Psoas muscle (tissue), 8 donors: ENCODE measurements around the gene NT5M. TPM values are rescaled to one million over a fixed set of nuclear protein-coding genes. Genes with fewer than 3 reads are reported as not detected.

ENCODE experiments used
- ATAC-seq, 4 donors: fragments of 200-7000 bp; cut with Tn5 transposase; one replicate each; pipeline ENCODE4 v1.9.1; 2020; ENCODE audit warnings: moderate library complexity in 3 of 4, mild to moderate bottlenecking in 2 of 4
- DNase-seq, 2 donors: peaks; one replicate each; pipeline ENCODE4 v3.0.0-alpha.2; 2020
- H3K27ac ChIP-seq: fragments of 200-600 bp; one replicate; pipeline ENCODE4 v1.8.0; 2022
- H3K27me3 ChIP-seq, 3 donors: fragments of 200-600 bp in 1 of 3; one replicate each; pipeline versions ENCODE4 v1.6.1 to v1.8.0; 2013 to 2022; ENCODE audit warnings: low read length in 2 of 3, mild to moderate bottlenecking in 2 of 3, moderate library complexity in 1 of 3; ENCODE audit not compliant: insufficient read depth in 3 of 3
- H3K36me3 ChIP-seq, 2 donors: fragments of 200-600 bp in 1 of 2; one replicate each; pipeline versions ENCODE4 v1.6.1 to v1.8.0; 2013 to 2022; ENCODE audit warnings: low read depth in 1 of 2, mild to moderate bottlenecking in 1 of 2, moderate library complexity in 1 of 2; ENCODE audit not compliant: insufficient read depth in 1 of 2
- H3K4me1 ChIP-seq: fragments of 200-600 bp; one replicate; pipeline ENCODE4 v1.8.0; 2022
- H3K4me3 ChIP-seq: fragments of 200-600 bp; one replicate; pipeline ENCODE4 v1.8.0; 2022; ENCODE audit warnings: mild to moderate bottlenecking
- H3K9me3 ChIP-seq: fragments of 200-600 bp; one replicate; pipeline ENCODE4 v1.8.0; 2022
- WGBS, 3 donors: extraction: QIAGEN DNeasy Blood & Tissue Kit; methylation state at CpG; one replicate each; pipeline versions ENCODE4 v1.1.6 to v1.1.7; 2013; 5-methylcytosine and 5-hydroxymethylcytosine counted together
- intact Hi-C, 2 donors: fragments of 100-400 bp; cut with DNase I; formaldehyde crosslinking; loops; one replicate each; pipeline versions ENCODE4 v1.11.0 to v1.14.2; 2022
- polyA plus RNA-seq, 3 donors: library from polyadenylated mRNA; stranded (reverse); fragments of 200-250 nt; gene quantifications; one replicate each; pipeline ENCODE4 v1.2.3, GENCODE V29; 2013
- total RNA-seq, 4 donors: library from RNA; stranded (reverse); fragmentation: NEBNext Ultra II Directional in 2 of 4; extraction: Animal tissue kit (Norgen Biotek cat#: 25700) in 2 of 4; gene quantifications; one replicate each; pipeline versions ENCODE4 v1.2.1 to v1.2.4, GENCODE V29; 2021 to 2023
- TF ChIP-seq, protein P1 (sequence below): fragments of 200-600 bp; IDR thresholded peaks from one replicate; pipeline ENCODE4 v1.8.0; 2022; ENCODE audit warnings: antibody characterized with exemption
- donor health status: healthy with polysubstance abuse.
- donor health status: DM: no; HTN: no; CAD: no; lungs with moderate emphysema.
- donor health status: Bipolar disorder and iron deficiency.
- donor health status: healthy.
- donor health status: DM: yes; HTN: yes; CAD: no.
- donor health status: DM: no; HTN: no; CAD: no.
- donor health status: DM: no; HTN: no; CAD: no.
- donor health status: DM: yes; HTN: yes; CAD: no.

NT5M gene
- total and polyA plus RNA-seq, 7 donors: 6.0 to 11.5 (median 8.0) TPM

DNA sequence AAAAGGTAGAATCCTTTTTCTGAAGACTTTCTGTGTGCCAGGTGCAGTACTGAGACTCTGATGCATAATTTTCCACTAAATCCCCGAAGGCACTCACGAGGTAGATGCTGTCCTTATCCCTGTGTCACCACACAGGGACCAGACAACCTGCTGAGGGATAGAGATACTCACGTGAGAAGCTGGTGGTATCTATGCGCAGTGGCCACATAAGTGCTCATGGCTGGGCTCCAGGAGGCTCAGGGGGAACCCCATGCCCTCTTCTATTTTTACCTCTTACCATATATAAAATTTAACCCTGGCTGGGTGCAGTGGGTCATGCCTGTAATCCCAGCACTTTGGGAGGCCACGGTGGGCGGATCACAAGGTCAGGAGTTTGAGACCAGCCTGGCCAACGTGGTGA, 38.3 kb downstream of the NT5M start:
- Histone ChIP-seq H3K9me3 (no peaks in the 10 kb centered on the region), H3K4me1 (peaks cover 6% of the 10 kb centered on the region), H3K27ac (no peak overlapping the region), H3K36me3 (no peaks in the 10 kb centered on the region), H3K4me3 (no peak overlapping the region), H3K27me3 (no peaks in the 10 kb centered on the region)
- 91 to 94% (median 92%) methylated on average over 7 of the region's 7 CpGs for WGBS, 3 donors
- no peak for DNase-seq
- no peak for ATAC-seq
- intact Hi-C loops: no loop called here
- TF ChIP-seq, protein P1, sequence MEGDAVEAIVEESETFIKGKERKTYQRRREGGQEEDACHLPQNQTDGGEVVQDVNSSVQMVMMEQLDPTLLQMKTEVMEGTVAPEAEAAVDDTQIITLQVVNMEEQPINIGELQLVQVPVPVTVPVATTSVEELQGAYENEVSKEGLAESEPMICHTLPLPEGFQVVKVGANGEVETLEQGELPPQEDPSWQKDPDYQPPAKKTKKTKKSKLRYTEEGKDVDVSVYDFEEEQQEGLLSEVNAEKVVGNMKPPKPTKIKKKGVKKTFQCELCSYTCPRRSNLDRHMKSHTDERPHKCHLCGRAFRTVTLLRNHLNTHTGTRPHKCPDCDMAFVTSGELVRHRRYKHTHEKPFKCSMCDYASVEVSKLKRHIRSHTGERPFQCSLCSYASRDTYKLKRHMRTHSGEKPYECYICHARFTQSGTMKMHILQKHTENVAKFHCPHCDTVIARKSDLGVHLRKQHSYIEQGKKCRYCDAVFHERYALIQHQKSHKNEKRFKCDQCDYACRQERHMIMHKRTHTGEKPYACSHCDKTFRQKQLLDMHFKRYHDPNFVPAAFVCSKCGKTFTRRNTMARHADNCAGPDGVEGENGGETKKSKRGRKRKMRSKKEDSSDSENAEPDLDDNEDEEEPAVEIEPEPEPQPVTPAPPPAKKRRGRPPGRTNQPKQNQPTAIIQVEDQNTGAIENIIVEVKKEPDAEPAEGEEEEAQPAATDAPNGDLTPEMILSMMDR: no peak

DNA sequence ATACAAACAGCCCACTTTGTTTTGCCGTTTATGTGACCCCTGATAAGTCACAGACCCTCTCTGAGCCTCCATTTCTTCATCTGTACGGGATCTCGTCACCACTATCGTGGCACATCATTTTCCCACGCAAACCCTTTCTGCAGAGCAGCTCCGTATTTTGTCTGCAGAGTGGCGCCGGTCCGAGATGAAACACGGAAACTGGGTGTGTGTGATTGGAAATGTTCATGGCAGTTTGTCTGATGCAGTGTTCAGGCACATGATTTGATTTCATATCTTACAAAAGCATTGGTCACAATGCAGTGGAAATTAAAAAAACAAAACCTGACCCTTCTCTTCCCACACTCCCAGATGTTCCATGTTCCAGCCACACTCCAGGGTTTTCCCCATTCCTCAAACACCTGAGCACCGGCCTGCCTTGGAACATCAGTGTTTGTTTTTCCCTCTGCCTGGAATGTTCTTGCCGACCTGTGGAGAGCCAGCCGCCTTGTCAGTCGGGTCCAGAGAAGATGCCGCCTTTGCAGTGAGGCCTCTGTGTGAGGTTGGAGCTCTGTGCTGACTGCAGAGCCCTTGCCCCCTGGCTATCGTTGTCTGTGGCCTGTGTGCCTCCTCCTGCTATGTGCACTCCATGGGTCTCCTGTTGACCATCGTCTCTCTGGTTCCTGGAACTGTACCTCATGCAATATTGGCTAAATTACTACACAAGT, 39.2 kb downstream of the NT5M start:
- ATAC-seq (no peak), DNase-seq (no peak)
- WGBS, 3 donors: 87 to 89% (median 89%) methylated on average over 17 of the region's 17 CpGs
- intact Hi-C loops: no loop called here
- Histone ChIP-seq H3K4me3 (no peak overlapping the region), H3K27me3 (no peaks in the 10 kb centered on the region), H3K4me1 (peaks cover 6% of the 10 kb centered on the region), H3K36me3 (no peaks in the 10 kb centered on the region), H3K9me3 (no peaks in the 10 kb centered on the region), H3K27ac (no peak overlapping the region)
- TF ChIP-seq, protein P1: no peak

DNA sequence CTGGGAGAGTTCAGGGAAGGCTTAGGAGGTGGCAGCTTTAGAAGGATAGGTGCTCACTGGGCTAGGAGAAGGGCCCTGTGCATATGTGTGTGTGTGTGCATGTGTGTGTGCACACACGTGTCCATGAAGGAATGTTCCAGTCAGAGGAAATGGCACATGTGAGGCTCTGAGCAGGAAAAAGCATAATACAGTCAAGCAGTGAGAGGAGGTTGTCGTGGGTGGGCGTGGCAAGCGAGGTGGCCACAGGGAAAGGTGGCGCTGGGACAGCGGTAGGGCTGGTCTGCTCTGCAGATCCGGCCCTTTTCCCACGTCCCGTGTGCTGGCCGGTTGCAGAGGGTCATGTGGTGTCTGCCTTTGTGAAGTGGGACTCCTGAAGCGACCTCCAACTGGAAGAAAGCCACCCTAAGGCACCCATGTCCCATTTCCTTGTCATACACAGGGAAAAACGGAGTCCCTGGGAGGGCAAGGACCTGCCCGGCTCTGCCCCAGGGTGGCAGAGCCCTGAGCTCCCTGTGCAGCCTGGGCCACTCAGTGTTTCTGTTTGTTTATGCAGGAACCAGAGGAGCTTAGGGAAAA, 40.1 kb downstream of the NT5M start:
- WGBS, 3 donors: 88 to 90% (median 90%) methylated on average over 13 of the region's 13 CpGs
- DNase-seq: no peak
- Histone ChIP-seq H3K9me3 (no peaks in the 10 kb centered on the region), H3K4me1 (peaks cover 6% of the 10 kb centered on the region), H3K27ac (no peak overlapping the region), H3K27me3 (no peaks in the 10 kb centered on the region), H3K4me3 (no peak overlapping the region), H3K36me3 (no peaks in the 10 kb centered on the region)
- intact Hi-C loops: no loop called here
- ATAC-seq: no peak
- TF ChIP-seq, protein P1: no peak

DNA sequence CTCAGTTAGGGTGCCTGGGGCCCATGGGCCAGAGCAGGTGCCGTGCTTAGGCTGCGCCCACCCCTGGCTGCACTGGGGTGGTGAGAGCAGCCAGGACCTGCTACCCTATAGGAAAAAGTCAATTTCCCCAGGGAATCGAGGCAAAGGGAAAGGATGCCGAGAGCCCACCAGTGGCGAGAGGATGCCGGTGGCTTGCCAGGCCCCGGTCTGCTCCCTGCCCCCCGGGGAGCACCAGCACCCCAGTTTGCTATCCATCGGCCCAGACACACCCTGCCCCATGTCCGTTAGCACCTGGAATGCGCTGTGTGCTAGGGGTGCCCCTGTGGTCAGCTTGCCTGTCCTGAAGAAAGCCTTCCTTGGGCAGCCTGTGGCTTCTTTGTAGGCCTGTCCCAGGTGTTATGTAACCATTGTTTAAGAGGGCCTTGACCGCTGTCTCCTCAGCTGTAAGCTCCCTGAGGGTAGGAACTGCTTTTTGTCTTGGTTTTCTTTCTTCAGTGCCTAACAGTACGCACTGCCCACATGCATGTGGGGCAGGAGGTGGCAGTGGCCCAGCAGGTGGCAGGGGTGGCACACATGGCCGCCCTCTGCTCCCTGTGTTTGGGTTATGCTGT, 40.8 kb downstream of the NT5M start:
- DNase-seq (no peak), ATAC-seq (peak in 2 of 4 donors; percentile 2 to 7)
- H3K27ac ChIP-seq: peak overlapping the region; percentile 66
- WGBS, 3 donors: 89 to 94% (median 91%) methylated on average over 14 of the region's 14 CpGs
- no peaks in the 10 kb centered on the region for H3K9me3 ChIP-seq
- TF ChIP-seq, protein P1: no peak
- no peaks in the 10 kb centered on the region for H3K27me3 ChIP-seq
- H3K4me3 ChIP-seq: no peak overlapping the region
- peaks cover 6% of the 10 kb centered on the region for H3K4me1 ChIP-seq
- intact Hi-C loops: no loop called here
- H3K36me3 ChIP-seq: no peaks in the 10 kb centered on the region
